DND-41 (cell line): ENCODE data around the gene PAPSS2.

Source experiments
- CTCF ChIP-seq: IDR thresholded peaks from 2 replicates; pipeline ENCODE4 v1.5.1; 2012; ENCODE audit warnings: borderline replicate concordance, low read length, moderate library complexity, mild to moderate bottlenecking; ENCODE audit not compliant: poor library complexity, severe bottlenecking; ENCODE audit errors: extremely low read depth
- EZH2 ChIP-seq: IDR thresholded peaks from 3 replicates; pipeline ENCODE4 v1.6.1; 2012; ENCODE audit warnings: borderline replicate concordance, low read depth, mild to moderate bottlenecking, moderate library complexity, low read length, inconsistent platforms; ENCODE audit not compliant: severe bottlenecking

GRCh38 chr10:87634311-87634710 lies 25.4 kb upstream of the PAPSS2 start:
- TF ChIP-seq CTCF (no peak), EZH2 (no peak)
